Keratinocyte (primary cell): ENCODE data around the gene ATAD2B. TPM values are rescaled to one million over a fixed set of nuclear protein-coding genes. Genes with fewer than 3 reads are reported as not detected.

Experiments
- DNase-seq: peaks from one replicate; pipeline ENCODE4 v3.0.0-alpha.2; 2011; ENCODE audit warnings: low read depth, missing footprints, low spot score
- FAIRE-seq: peaks from 2 replicates; lab custom pipeline; 2011; peaks lifted over from hg19 to GRCh38; lab: Jason Lieb, UNC
- H2AFZ ChIP-seq: 2 replicates; pipeline ENCODE4 v1.6.0; 2012; ENCODE audit warnings: low read length, control low read depth, inconsistent platforms; ENCODE audit not compliant: control insufficient read depth
- H3K27ac ChIP-seq: 2 replicates; pipeline ENCODE4 v1.5.1; 2011; ENCODE audit warnings: low read length; ENCODE audit not compliant: control insufficient read depth, insufficient read depth
- H3K27me3 ChIP-seq: 3 replicates; pipeline ENCODE4 v1.6.0; 2011; ENCODE audit warnings: low read length; ENCODE audit not compliant: control insufficient read depth, insufficient read depth; ENCODE audit errors: extremely low read depth
- H3K36me3 ChIP-seq, 2 experiments: 2 replicates in 1 of 2; 3 replicates in 1 of 2; pipeline ENCODE4 v1.5.1; 2011; ENCODE audit warnings: low read length in 2 of 2, mild to moderate bottlenecking in 1 of 2; ENCODE audit not compliant: control insufficient read depth in 2 of 2, insufficient read depth in 2 of 2; ENCODE audit errors: extremely low read depth in 1 of 2
- H3K4me1 ChIP-seq: 3 replicates; pipeline ENCODE4 v1.5.1; 2011; ENCODE audit warnings: low read length; ENCODE audit not compliant: control insufficient read depth, insufficient read depth; ENCODE audit errors: extremely low read depth
- H3K4me2 ChIP-seq: 3 replicates; pipeline ENCODE4 v1.6.0; 2011; ENCODE audit warnings: low read depth, low read length; ENCODE audit not compliant: control insufficient read depth, insufficient read depth; ENCODE audit errors: extremely low read depth
- H3K4me3 ChIP-seq, 3 experiments: fragments of 200-600 bp in 1 of 3; sonication (generic) in 1 of 3; 2 replicates in 2 of 3; 3 replicates in 1 of 3; pipeline ENCODE4 v1.5.1; 2011 to 2016; ENCODE audit warnings: low read length in 3 of 3, mild to moderate bottlenecking in 3 of 3, control low read depth in 2 of 3, inconsistent platforms in 1 of 3, low read depth in 1 of 3, mixed read lengths in 1 of 3, mixed run types in 1 of 3, moderate library complexity in 1 of 3; ENCODE audit not compliant: control insufficient read depth in 2 of 3, insufficient read depth in 2 of 3; ENCODE audit errors: extremely low read depth in 1 of 3
- H3K79me2 ChIP-seq: 2 replicates; pipeline ENCODE4 v1.6.0; 2012; ENCODE audit warnings: low read length; ENCODE audit not compliant: control insufficient read depth, insufficient read depth
- H3K9ac ChIP-seq: 3 replicates; pipeline ENCODE4 v1.6.0; 2011; ENCODE audit warnings: low read length; ENCODE audit not compliant: control insufficient read depth, insufficient read depth; ENCODE audit errors: extremely low read depth
- H3K9me1 ChIP-seq: 3 replicates; pipeline ENCODE4 v1.6.0; 2011; ENCODE audit warnings: low read length; ENCODE audit not compliant: control insufficient read depth, insufficient read depth; ENCODE audit errors: extremely low read depth
- H3K9me3 ChIP-seq: 2 replicates; pipeline ENCODE4 v1.5.1; 2012; ENCODE audit warnings: low read depth, low read length; ENCODE audit not compliant: control insufficient read depth
- H4K20me1 ChIP-seq: 3 replicates; pipeline ENCODE4 v1.6.0; 2011; ENCODE audit warnings: low read length; ENCODE audit not compliant: control insufficient read depth, insufficient read depth; ENCODE audit errors: extremely low read depth
- CTCF ChIP-seq, 3 experiments: IDR thresholded peaks in 1 of 3; conservative IDR thresholded peaks in 1 of 3; optimal IDR thresholded peaks in 1 of 3; 2 replicates in 2 of 3; 3 replicates in 1 of 3; pipeline versions ENCODE3 to v1.5.1; 2011; ENCODE audit warnings: low read length in 3 of 3, mild to moderate bottlenecking in 3 of 3, moderate library complexity in 2 of 3, control low read depth in 1 of 3, inconsistent platforms in 1 of 3; ENCODE audit not compliant: insufficient read depth in 2 of 3; ENCODE audit errors: extremely low read depth in 1 of 3
- EZH2 ChIP-seq: IDR thresholded peaks from one replicate; pipeline ENCODE4 v1.6.1; 2012; ENCODE audit warnings: inconsistent platforms, mild to moderate bottlenecking, low read length, moderate library complexity
- dilution Hi-C: fragments of 300-500 bp; cut with MboI; formaldehyde crosslinking; loops from one replicate; pipeline ENCODE4 v1.7.0; 2020; ENCODE audit warnings: low sequenced_read_pairs; ENCODE audit not compliant: extremely low pct_ligation_motif_present
- polyA plus RNA-seq, 5 experiments: library from polyadenylated mRNA; depleted of rRNA in 3 of 5; stranded (reverse) in 3 of 5; stranded (forward) in 1 of 5; unstranded in 1 of 5; fragments of >200 nt; gene quantifications; 1 replicate in 1 of 5; 2 replicates in 3 of 5; 3 replicates in 1 of 5; pipeline versions ENCODE4 v1.2.1 to v1.2.3, GENCODE V29; 2011 to 2012; ENCODE audit warnings: missing spikeins in 2 of 5, low read depth in 1 of 5, low replicate concordance in 1 of 5

ATAD2B gene
- polyA plus RNA-seq, 1 donor (not counting 4 experiments of a cell fraction or from before 2014, with no cell fraction given), result 4.4 TPM

DNA sequence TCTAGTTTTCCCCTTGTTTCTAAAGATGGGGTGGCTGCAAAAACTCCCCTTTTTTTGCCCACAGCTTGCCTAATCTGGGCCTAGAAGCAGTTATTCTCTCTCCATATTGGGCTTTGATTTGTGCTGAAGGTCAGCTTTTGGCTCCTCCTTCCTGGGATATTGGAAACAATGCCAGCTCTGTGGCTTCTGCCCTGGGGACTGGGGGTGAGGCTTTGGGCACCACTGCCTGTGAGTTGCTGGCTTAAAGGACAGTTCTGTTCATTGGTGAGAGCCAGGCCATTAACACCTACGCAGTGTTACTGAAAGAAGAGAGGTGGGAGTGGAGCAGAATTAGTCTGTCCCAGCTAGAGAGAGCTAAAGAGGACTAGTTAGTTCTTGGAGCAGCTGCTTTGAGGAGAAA, 17.6 kb upstream of the ATAD2B start:
- Histone ChIP-seq H3K9me3 (no peaks in the 10 kb centered on the region), H3K4me3 (no peak overlapping the region), H3K27ac (no peak overlapping the region), H3K9ac (no peak overlapping the region), H3K27me3 (no peaks in the 10 kb centered on the region), H3K36me3 (no peaks in the 10 kb centered on the region), H3K9me1 (peaks cover 3% of the 10 kb centered on the region), H4K20me1 (no peaks in the 10 kb centered on the region), H2AFZ (no peak overlapping the region), H3K4me1 (peaks cover 10% of the 10 kb centered on the region), H3K4me2 (no peak overlapping the region), H3K79me2 (peaks cover 64% of the 10 kb centered on the region)
- TF ChIP-seq EZH2 (no peak), CTCF (optimal IDR thresholded peaks at IDR 0.05 in 1 of 3, IDR thresholded peaks at IDR 0.05 in 1 of 3, conservative IDR thresholded peaks at IDR 0.05 in 1 of 3; ENCODE audit: extremely low read depth in 1 of 3, insufficient read depth in 2 of 3, low read length in 3 of 3) (no peak)
- no peak for DNase-seq
- FAIRE-seq, result no peak
- dilution Hi-C loops, result no loop called here

DNA sequence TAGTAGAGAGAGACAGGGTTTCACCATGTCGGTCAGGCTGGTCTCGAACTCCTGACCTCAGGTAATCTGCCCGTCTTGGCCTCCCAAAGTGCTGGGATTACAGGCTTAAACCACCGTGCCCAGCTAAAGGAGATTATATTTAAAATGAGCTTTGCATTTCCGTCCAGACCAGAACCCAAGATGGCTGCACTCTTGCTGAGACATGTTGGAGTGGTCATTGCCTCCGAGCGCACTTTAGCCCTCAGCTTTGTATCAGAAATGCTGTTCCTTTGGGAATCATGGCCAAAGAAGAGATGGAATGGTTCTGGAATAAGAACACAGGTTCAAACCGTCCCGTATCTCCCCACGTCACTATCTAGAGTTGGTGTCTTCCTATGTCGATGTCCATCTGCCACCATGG, 16.7 kb upstream of the ATAD2B start:
- H3K27me3 ChIP-seq, result no peaks in the 10 kb centered on the region
- DNase-seq (no peak), FAIRE-seq (no peak)
- H3K27ac ChIP-seq, result no peak overlapping the region
- no peak overlapping the region for H3K4me2 ChIP-seq
- H4K20me1 ChIP-seq, result no peaks in the 10 kb centered on the region
- TF ChIP-seq CTCF (optimal IDR thresholded peaks at IDR 0.05 in 1 of 3, IDR thresholded peaks at IDR 0.05 in 1 of 3, conservative IDR thresholded peaks at IDR 0.05 in 1 of 3; ENCODE audit: extremely low read depth in 1 of 3, insufficient read depth in 2 of 3, low read length in 3 of 3) (no peak), EZH2 (no peak)
- H3K9ac ChIP-seq, result no peak overlapping the region
- H3K79me2 ChIP-seq, result peaks cover 61% of the 10 kb centered on the region
- H2AFZ ChIP-seq, result no peak overlapping the region
- H3K9me3 ChIP-seq, result no peaks in the 10 kb centered on the region
- dilution Hi-C loops, result no loop called here
- H3K36me3 ChIP-seq, result no peaks in the 10 kb centered on the region
- no peak overlapping the region for H3K4me3 ChIP-seq
- peaks cover 13% of the 10 kb centered on the region for H3K4me1 ChIP-seq
- H3K9me1 ChIP-seq, result peaks cover 3% of the 10 kb centered on the region
